Hepatocyte (in vitro differentiated cells): ENCODE measurements around the gene ASB2. TPM values are rescaled to one million over a fixed set of nuclear protein-coding genes. Genes with fewer than 3 reads are reported as not detected.

Source experiments
- DNase-seq: peaks from one replicate; pipeline ENCODE4 v3.0.0-alpha.2; 2016; ENCODE audit warnings: low spot score
- H2AFZ ChIP-seq: fragments of 200-600 bp; sonication (generic); 2 replicates; pipeline ENCODE4 v1.6.0; 2016; ENCODE audit warnings: antibody characterized with exemption, mild to moderate bottlenecking
- H3K27ac ChIP-seq: fragments of 200-600 bp; sonication (generic); 2 replicates; pipeline ENCODE4 v1.5.1; 2016; ENCODE audit warnings: mild to moderate bottlenecking
- H3K27me3 ChIP-seq: fragments of 200-600 bp; sonication (generic); 2 replicates; pipeline ENCODE4 v1.6.1; 2016
- H3K36me3 ChIP-seq: fragments of 200-600 bp; sonication (generic); replicated peaks from 2 replicates; pipeline ENCODE4 v1.5.1; 2016; ENCODE audit warnings: low read depth; ENCODE audit not compliant: insufficient read depth
- H3K4me1 ChIP-seq: fragments of 200-600 bp; sonication (generic); 2 replicates; pipeline ENCODE4 v1.5.1; 2016; ENCODE audit warnings: mild to moderate bottlenecking, moderate library complexity; ENCODE audit not compliant: insufficient read depth
- H3K4me2 ChIP-seq: fragments of 200-600 bp; sonication (generic); 2 replicates; pipeline ENCODE4 v1.6.0; 2016
- H3K4me3 ChIP-seq: fragments of 200-600 bp; sonication (generic); 2 replicates; pipeline ENCODE4 v1.5.1; 2016; ENCODE audit warnings: mild to moderate bottlenecking
- H3K79me2 ChIP-seq: fragments of 200-600 bp; sonication (generic); 2 replicates; pipeline ENCODE4 v1.6.0; 2017; ENCODE audit warnings: mild to moderate bottlenecking
- H3K9me2 ChIP-seq: fragments of 200-600 bp; sonication (generic); replicated peaks from 2 replicates; pipeline ENCODE4 v1.6.0; 2017; ENCODE audit warnings: mild to moderate bottlenecking; ENCODE audit not compliant: insufficient read depth
- H3K9me3 ChIP-seq: fragments of 200-600 bp; sonication (generic); 2 replicates; pipeline ENCODE4 v1.5.1; 2016; ENCODE audit warnings: low read depth, mild to moderate bottlenecking
- H4K20me1 ChIP-seq: fragments of 200-600 bp; sonication (generic); 2 replicates; pipeline ENCODE4 v1.6.0; 2016; ENCODE audit warnings: mild to moderate bottlenecking; ENCODE audit not compliant: insufficient read depth, poor library complexity, severe bottlenecking
- CTCF ChIP-seq: fragments of 200-600 bp; sonication (generic); IDR thresholded peaks from 2 replicates; pipeline ENCODE4 v1.5.1; 2016; ENCODE audit warnings: antibody characterized with exemption, mild to moderate bottlenecking; ENCODE audit not compliant: poor library complexity
- EZH2 ChIP-seq: fragments of 200-600 bp; sonication (generic); IDR thresholded peaks from 2 replicates; pipeline ENCODE4 v1.6.1; 2016; ENCODE audit warnings: antibody characterized with exemption, mild to moderate bottlenecking, borderline replicate concordance
- EZH2phosphoT487 ChIP-seq: fragments of 200-600 bp; sonication (generic); IDR thresholded peaks from one replicate; pipeline ENCODE4 v1.6.1; 2018; ENCODE audit warnings: antibody characterized with exemption, mild to moderate bottlenecking, low read depth, moderate library complexity; ENCODE audit not compliant: unreplicated experiment, severe bottlenecking
- WGBS: methylation state at CpG from one replicate; pipeline ENCODE4 v1.1.6; 2016; ENCODE audit warnings: low lambda C conversion rate; ENCODE audit errors: missing lambda C conversion rate; 5-methylcytosine and 5-hydroxymethylcytosine counted together
- polyA plus RNA-seq: library from polyadenylated mRNA; unstranded; fragments of >200 nt; fragmentation: Nextera tagmentation; extraction: Ambion mirVana; gene quantifications from 2 replicates; pipeline ENCODE4 v1.2.1, GENCODE V29; 2016
- total RNA-seq: library from RNA; depleted of rRNA; stranded (reverse); fragments of >200 nt; gene quantifications from 2 replicates; pipeline ENCODE4 v1.2.3, GENCODE V29; 2014

The ASB2 gene
- total and polyA plus RNA-seq, 2 experiments from 2014 or later = 0.27 to 0.53 TPM

- WGBS = 54% methylated on average over 7 of the region's 7 CpGs
- peak overlapping the region; percentile 88 for H3K27ac ChIP-seq
- H3K27me3 ChIP-seq = no peaks in the 10 kb centered on the region
- H3K9me2 ChIP-seq = no peaks in the 10 kb centered on the region
- H3K79me2 ChIP-seq = no peaks in the 10 kb centered on the region
- H3K4me1 ChIP-seq = peaks cover 3% of the 10 kb centered on the region
- DNase-seq = peak; percentile 63
- H2AFZ ChIP-seq = no peak overlapping the region
- H4K20me1 ChIP-seq = no peaks in the 10 kb centered on the region
- H3K9me3 ChIP-seq = no peaks in the 10 kb centered on the region
- H3K4me2 ChIP-seq = no peak overlapping the region
- no peak for TF ChIP-seq EZH2phosphoT487
- TF ChIP-seq CTCF = no peak
- TF ChIP-seq EZH2 = no peak
- H3K4me3 ChIP-seq = no peak overlapping the region
- H3K36me3 ChIP-seq = no peaks in the 10 kb centered on the region
These were observed 29.8 kb downstream of the ASB2 start for GRCh38 chr14:93946541-93947090.

GRCh38 chr14:93946104-93946503, 30.3 kb downstream of the ASB2 start:
- WGBS = 64% methylated on average over 6 of the region's 6 CpGs
- Histone ChIP-seq H2AFZ (no peak overlapping the region), H3K9me3 (no peaks in the 10 kb centered on the region), H3K4me3 (no peak overlapping the region), H3K4me1 (peaks cover 3% of the 10 kb centered on the region), H3K36me3 (no peaks in the 10 kb centered on the region), H3K4me2 (no peak overlapping the region), H3K79me2 (no peaks in the 10 kb centered on the region), H3K27me3 (no peaks in the 10 kb centered on the region), H4K20me1 (no peaks in the 10 kb centered on the region), H3K27ac (peak overlapping the region; percentile 88), H3K9me2 (no peaks in the 10 kb centered on the region)
- DNase-seq = peak; percentile 42
- TF ChIP-seq EZH2phosphoT487 (no peak), EZH2 (no peak), CTCF (no peak)

- no peak overlapping the region for H2AFZ ChIP-seq
- no peaks in the 10 kb centered on the region for H3K9me2 ChIP-seq
- no peaks in the 10 kb centered on the region for H4K20me1 ChIP-seq
- H3K4me3 ChIP-seq = no peak overlapping the region
- no peak for TF ChIP-seq EZH2phosphoT487
- no peak for TF ChIP-seq EZH2
- TF ChIP-seq CTCF = no peak
- WGBS = 89% methylated on average over 5 of the region's 5 CpGs
- peaks cover 3% of the 10 kb centered on the region for H3K4me1 ChIP-seq
- no peak overlapping the region for H3K27ac ChIP-seq
- H3K36me3 ChIP-seq = no peaks in the 10 kb centered on the region
- no peak for DNase-seq
- no peaks in the 10 kb centered on the region for H3K79me2 ChIP-seq
- no peak overlapping the region for H3K4me2 ChIP-seq
- no peaks in the 10 kb centered on the region for H3K9me3 ChIP-seq
- H3K27me3 ChIP-seq = no peaks in the 10 kb centered on the region
These were observed 31.3 kb downstream of the ASB2 start for GRCh38 chr14:93945070-93945399.
